DMS 273 treated with DMSO at 0.1 percent for 48 hours (cell line): Measurements from ENCODE around the gene CDC42BPA.

Experiments used
- DNase-seq: peaks from one replicate; lab custom pipeline; 2025; lab: John Stamatoyannopoulos, UW

Gene CDC42BPA

GRCh38 chr1:227333423-227333822 is 15.1 kb upstream of the CDC42BPA start:
- no peak for DNase-seq

GRCh38 chr1:227330279-227331076 is 12.2 kb upstream of the CDC42BPA start:
- DNase-seq = no peak

- no peak for DNase-seq
These were observed 10.2 kb upstream of the CDC42BPA start for GRCh38 chr1:227328405-227329019.

GRCh38 chr1:227325156-227325555 is 6.9 kb upstream of the CDC42BPA start:
- no peak for DNase-seq

- no peak for DNase-seq
These were observed 5.6 kb upstream of the CDC42BPA start for GRCh38 chr1:227323967-227324268.

GRCh38 chr1:227323171-227323966 is 5.1 kb upstream of the CDC42BPA start:
- DNase-seq = no peak

GRCh38 chr1:227322376-227322775 is 4.1 kb upstream of the CDC42BPA start:
- no peak for DNase-seq

GRCh38 chr1:227321035-227321434 is 2.7 kb upstream of the CDC42BPA start:
- no peak for DNase-seq

GRCh38 chr1:227320476-227320875 is 2.2 kb upstream of the CDC42BPA start:
- DNase-seq = no peak

GRCh38 chr1:227318853-227319607 is 738 bp upstream of the CDC42BPA start:
- DNase-seq = no peak

- peak; percentile 66 for DNase-seq
These were observed 723 bp downstream of the CDC42BPA start for GRCh38 chr1:227317523-227318015.

GRCh38 chr1:227317011-227317451 is 1.3 kb downstream of the CDC42BPA start:
- no peak for DNase-seq

- no peak for DNase-seq
These were observed 1.8 kb downstream of the CDC42BPA start for GRCh38 chr1:227316456-227316855.

GRCh38 chr1:227315629-227316346 is 2.5 kb downstream of the CDC42BPA start:
- peak; percentile 41 for DNase-seq

- DNase-seq = no peak
These were observed 4.1 kb downstream of the CDC42BPA start for GRCh38 chr1:227314014-227314848.

- no peak for DNase-seq
These were observed 5.8 kb downstream of the CDC42BPA start for GRCh38 chr1:227312361-227313025.

GRCh38 chr1:227311389-227312001 is 6.8 kb downstream of the CDC42BPA start:
- DNase-seq = no peak

GRCh38 chr1:227308367-227309336 is 9.6 kb downstream of the CDC42BPA start:
- DNase-seq = no peak
